ENCODE results near the gene NCF2. TPM values are rescaled to one million over a fixed set of nuclear protein-coding genes. Genes with fewer than 3 reads are reported as not detected.
A peak's percentile ranks its signal among the peaks of the same experiment; 100 is the strongest.
"Not testable (repeated sequence)": the region's sequence is repeated elsewhere in the genome, so short reads cannot be mapped to it uniquely, and the experiment has no call there.

Gene NCF2
- total RNA-seq, 1 donor from 2014 or later, result not detected

- not testable (repeated sequence) for DNase-seq (ENCODE audit: low read depth)
These were observed 22.7 kb upstream of the NCF2 start for GRCh38 chr1:183612975-183613374.

GRCh38 chr1:183612407-183612806 lies 22.1 kb upstream of the NCF2 start:
- no peak for DNase-seq (ENCODE audit: low read depth)

DNA sequence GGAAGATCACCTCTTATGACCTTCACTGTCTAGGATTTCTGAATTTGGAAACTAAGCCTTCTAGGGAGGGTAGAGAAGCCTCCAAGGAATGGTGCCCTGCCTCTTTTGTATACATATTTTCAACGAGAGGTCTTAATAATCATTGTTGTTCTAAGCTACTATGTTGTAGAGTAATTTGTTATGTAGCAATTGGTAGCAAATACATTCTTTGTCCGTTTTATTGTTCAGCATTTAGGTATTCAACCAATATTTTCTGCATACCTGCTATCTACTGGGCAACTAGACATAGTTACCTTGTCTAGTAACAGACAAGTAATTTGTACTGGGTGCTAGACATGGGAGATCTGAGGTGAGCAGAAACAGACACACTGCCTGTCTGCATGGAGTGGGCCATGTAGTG lies 20.8 kb upstream of the NCF2 start:
- DNase-seq (ENCODE audit: low read depth), result no peak

DNA sequence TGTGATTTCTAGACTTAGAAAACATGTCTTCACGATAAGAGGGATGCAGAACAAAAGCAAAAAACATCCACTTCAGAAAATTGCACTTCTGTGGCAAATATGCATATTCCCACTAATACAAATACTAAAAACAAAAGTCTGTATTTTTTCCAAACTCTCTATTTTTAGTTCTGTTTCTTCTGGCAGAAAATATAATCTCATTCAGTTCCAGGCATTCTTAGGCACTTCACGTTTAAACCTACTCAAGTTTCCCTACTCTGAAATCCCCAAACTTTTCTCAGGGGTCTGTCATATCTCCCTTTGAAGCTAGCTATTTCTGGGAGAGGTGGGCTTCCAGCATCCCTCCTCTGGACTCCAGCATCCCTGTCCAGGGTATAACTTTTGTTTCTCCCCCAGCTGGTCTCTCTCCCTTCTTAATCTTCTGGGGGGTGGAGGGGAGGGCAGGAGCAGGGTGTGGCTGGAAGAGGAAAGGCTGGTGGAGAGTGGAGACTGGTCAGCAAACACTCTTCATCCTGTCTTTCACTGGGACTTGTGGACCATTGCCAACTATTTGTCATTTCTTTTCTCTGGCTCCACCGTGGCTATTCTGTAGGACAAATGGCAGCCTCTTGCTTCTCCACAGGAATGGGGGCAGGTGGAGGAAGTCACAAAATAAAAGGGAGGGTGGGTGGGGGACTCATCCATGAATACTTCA lies 19.6 kb upstream of the NCF2 start:
- DNase-seq (ENCODE audit: low read depth), result peak; percentile 88

GRCh38 chr1:183609313-183609712 lies 19.1 kb upstream of the NCF2 start:
- DNase-seq (ENCODE audit: low read depth), result peak; percentile 76

DNA sequence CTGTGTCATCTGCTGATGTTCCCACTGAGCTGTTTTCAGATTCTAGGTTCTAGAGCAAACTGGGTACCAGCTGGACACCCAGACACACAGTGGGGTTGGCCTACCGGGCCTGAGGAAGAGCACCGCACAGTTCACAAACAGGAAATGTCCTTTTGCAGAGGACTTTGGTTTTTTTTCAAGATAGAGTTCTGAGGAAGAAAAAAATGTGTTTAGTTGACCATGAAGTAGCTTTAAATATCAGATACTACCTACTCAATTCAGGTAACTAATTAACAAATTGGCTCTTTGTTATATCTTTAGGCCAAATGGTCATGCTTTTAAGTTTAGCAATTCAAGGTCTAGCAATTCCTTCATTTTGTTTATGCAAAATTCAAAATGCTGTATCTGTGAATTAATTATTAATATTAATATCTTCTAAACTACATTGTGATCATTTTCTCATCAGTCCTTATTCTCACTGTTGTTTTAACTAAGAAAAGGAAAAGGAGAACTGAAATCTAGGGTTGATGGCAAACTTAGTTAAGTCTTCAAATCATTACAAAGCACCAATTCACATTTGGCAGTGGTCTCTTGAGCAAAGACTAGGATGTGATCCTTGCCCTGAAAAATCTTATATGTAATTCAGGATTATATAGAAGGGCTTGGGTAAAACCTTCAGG lies 17.2 kb upstream of the NCF2 start:
- no peak for DNase-seq (ENCODE audit: low read depth)

DNA sequence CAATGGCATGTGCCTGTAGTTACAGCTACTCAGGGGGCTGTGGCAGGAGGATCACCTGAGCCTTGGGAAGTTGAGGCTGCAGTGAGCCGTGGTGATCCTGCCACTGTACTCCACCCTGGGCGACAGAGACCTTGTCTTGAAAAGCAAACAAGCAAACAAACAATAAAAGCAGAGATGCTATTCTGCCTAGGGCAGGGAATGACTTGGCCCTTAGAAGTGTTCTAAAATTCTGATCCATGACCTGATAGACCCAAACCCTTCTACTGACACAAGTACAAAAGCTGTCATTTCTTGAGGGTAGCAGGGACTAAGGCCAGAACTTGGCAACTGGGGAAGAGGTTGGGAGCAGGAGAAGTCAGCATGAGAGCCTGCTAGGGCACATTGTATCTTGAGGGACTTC lies 15.6 kb upstream of the NCF2 start:
- no peak for DNase-seq (ENCODE audit: low read depth)

GRCh38 chr1:183604815-183605214 lies 14.6 kb upstream of the NCF2 start:
- no peak for DNase-seq (ENCODE audit: low read depth)

- DNase-seq (ENCODE audit: low read depth), result peak; percentile 76
These were observed 14.0 kb upstream of the NCF2 start for GRCh38 chr1:183604038-183604808.

- no peak for DNase-seq (ENCODE audit: low read depth)
These were observed 12.3 kb upstream of the NCF2 start for GRCh38 chr1:183602510-183602909.

- DNase-seq (ENCODE audit: low read depth), result no peak
These were observed 10.4 kb upstream of the NCF2 start for GRCh38 chr1:183600634-183601033.

DNA sequence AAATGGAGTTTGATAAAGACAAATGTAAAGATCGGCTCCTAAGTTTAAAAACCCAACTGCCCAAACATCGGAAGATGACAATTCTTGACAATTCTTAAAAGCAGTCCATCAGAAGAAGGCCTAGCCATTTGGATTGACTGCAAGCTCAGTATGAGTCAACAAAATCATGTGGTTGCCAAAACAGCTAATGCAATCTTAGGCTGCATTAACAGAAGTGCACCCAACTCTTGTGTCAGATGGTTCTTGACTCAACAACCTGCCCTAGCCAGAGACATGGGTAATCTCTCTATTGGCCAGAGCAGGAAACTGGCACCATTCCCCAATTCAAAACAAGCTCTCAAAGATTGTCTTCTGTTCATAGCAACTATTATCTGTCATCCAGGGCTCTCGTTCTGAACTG lies 9.9 kb upstream of the NCF2 start:
- DNase-seq (ENCODE audit: low read depth), result peak; percentile 28

- no peak for DNase-seq (ENCODE audit: low read depth)
These were observed 8.1 kb upstream of the NCF2 start for GRCh38 chr1:183598386-183598785.

DNA sequence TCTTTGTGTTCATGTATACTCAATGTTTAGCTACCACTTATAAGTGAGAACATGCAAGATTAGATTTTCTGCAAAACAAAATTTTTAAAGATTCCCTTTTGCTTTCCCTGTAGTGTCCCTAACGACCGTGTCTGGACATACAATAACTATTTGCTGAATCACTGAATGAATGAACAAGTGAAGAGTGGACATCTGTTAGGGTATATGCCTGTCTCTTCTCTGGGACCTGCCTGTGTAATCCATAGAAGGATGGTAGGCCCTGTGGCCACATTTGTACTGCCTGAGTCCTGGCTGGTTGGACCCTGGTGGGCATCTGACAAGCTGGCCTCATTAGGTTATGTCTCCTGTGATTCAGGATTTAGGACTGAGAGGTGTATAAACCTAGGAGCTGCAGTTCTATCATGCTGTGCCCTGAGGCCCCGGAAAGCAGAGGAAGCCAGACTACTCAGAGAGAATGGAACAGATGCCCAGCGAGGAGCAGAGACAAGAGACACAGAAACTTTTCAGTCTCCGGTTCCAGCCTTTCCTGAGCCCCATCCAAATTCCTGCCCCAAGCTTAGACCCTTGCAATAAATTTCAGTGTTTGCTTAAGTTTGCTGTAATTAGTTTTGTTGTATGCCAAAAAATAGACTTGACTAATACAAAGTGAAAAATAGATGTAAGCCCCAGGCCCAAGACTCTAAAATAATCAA lies 7.5 kb upstream of the NCF2 start:
- DNase-seq (ENCODE audit: low read depth), result no peak

DNA sequence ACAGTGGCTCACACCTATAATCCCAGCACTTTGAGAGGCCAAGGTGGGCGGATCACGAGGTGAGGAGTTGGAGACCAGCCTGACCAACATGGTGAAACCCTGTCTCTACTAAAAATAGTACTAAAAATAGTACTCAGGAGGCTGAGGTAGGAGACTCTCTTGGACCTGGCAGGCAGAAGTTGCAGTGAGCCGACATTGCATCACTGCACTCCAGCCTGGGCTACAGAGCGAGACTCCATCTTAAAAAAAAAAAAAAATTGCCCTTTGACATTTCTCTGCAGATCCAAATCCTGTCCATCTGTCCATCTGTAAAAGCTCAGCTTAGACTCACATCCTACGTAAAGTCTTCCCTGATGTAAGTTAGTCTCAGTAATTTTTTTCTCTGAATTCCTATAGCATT lies 6.2 kb upstream of the NCF2 start:
- DNase-seq (ENCODE audit: low read depth), result no peak

DNA sequence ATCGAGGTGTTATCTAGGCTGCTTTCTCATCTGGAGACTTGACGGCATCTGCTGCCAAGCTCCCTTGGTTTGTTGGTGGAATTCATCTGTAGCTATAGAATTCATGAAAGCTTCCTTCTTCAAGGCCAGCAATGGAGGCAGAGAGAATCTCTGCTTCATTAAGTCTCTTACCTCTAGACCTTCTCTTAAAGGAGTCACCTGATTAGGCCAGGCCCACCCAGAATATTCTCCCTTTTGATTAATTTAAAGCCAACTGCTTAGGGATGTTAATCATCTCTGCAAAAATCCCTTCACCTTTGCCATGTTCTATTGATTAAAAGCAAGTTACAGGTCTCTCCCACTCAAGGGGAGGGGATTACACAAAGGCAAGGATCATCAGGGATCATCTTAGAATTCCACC lies 5.3 kb upstream of the NCF2 start:
- DNase-seq (ENCODE audit: low read depth), result no peak

- no peak for DNase-seq (ENCODE audit: low read depth)
These were observed 3.1 kb upstream of the NCF2 start for GRCh38 chr1:183593356-183593755.

DNA sequence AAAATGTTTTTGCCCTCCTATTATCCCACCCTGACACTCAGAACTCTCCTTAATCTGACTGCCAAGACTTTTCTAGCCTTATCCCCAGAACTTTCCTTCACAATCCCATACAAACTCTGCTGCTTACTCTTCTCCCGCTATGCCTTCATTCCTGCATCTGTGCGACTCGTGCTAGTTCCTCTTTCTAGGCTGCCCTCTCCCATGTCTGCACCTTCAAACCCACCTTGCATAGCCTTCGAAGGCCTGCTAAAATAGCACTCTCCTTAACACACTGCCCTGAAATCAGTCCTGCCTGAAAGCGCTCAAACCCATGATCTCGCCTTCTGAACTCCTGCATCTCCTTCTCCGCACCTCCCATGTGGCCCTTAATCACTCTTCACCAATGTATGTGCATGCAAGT lies 2.5 kb upstream of the NCF2 start:
- DNase-seq (ENCODE audit: low read depth), result no peak

- no peak for DNase-seq (ENCODE audit: low read depth)
These were observed 400 bp downstream of the NCF2 start for GRCh38 chr1:183589874-183590243.

DNA sequence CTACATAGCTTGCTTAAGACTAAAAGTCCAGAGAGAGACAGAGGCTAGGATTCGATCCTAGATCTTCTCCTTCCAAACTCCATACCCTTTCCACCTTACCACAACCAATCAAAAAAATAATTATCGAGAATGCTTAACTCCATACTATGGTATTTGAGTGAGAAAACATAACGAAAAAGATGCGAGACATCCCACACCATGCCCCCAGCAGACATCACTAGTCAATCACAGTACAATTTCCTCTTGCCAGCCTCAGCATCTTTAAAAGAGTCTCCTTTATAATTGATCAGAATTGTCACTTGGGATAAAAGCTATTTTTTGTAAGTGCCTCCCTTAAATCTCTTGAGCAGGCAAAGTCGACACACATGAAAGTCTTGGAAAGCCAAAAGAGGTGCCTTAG lies 875 bp downstream of the NCF2 start:
- DNase-seq (ENCODE audit: low read depth), result no peak

DNA sequence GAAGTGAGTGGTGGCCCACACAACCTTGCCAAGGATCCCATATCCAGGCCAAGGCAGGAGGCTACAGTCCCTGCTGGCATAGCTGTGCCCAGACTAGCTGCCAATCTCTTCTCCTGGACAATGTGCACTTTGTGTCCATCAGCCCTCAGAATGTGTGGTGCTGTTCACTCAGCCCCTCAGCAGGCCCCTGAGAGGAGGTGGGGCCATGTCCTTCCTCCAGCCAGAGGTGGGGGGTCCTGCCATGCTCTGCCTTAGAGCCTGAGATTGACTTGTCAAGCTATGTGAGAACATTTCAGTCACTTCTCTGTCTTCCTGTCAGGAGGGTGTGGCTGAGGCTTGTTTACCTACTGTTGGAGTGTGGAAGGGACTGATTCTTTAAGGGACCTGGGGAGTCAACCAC lies 1.4 kb downstream of the NCF2 start:
- DNase-seq (ENCODE audit: low read depth), result no peak

DNA sequence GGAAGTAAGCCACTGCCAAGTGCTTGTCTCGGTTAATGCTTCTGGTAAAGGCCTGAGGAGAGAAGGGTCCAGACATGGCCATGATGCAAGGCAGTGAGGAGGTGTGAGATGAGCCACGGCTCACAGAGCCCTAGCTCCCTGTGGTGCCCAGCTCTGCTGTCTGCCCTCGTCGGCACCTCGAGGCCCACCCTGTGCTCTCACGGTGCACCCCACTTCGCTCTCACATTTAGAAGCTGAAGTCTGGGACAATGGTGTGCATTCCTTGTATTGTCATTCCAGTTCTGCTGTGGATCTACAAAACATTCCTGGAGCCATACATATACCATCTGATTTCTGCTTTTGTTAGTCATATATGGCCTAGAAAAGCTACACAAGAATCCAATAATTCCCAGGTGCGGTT lies 3.3 kb downstream of the NCF2 start:
- DNase-seq (ENCODE audit: low read depth), result no peak
